Smooth muscle cell (in vitro differentiated cells): ENCODE results near the gene SULT6B1. TPM values are rescaled to one million over a fixed set of nuclear protein-coding genes. Genes with fewer than 3 reads are reported as not detected.

ENCODE experiments used
- DNase-seq: peaks from one replicate; lab custom pipeline; 2025; ENCODE audit not compliant: unreplicated experiment; lab: John Stamatoyannopoulos, UW
- H2AFZ ChIP-seq: fragments of 200-600 bp; sonication (generic); 2 replicates; pipeline ENCODE4 v1.6.0; 2016; ENCODE audit warnings: antibody characterized with exemption, low read depth, mild to moderate bottlenecking
- H3F3A ChIP-seq: fragments of 200-600 bp; sonication (generic); 2 replicates; pipeline ENCODE4 v1.6.0; 2017; ENCODE audit warnings: antibody characterized with exemption, low read depth
- H3K27ac ChIP-seq: fragments of 200-600 bp; sonication (generic); 2 replicates; pipeline ENCODE4 v1.5.1; 2016; ENCODE audit warnings: low read depth, mild to moderate bottlenecking
- H3K27me3 ChIP-seq: fragments of 200-600 bp; sonication (generic); 2 replicates; pipeline ENCODE4 v1.6.1; 2016; ENCODE audit warnings: low read depth, mild to moderate bottlenecking
- H3K36me3 ChIP-seq: fragments of 200-600 bp; sonication (generic); 2 replicates; pipeline ENCODE4 v1.5.1; 2016; ENCODE audit warnings: low read depth
- H3K4me1 ChIP-seq: fragments of 200-600 bp; sonication (generic); 2 replicates; pipeline ENCODE4 v1.5.1; 2016; ENCODE audit warnings: low read depth
- H3K4me2 ChIP-seq: fragments of 200-600 bp; sonication (generic); 2 replicates; pipeline ENCODE4 v1.6.0; 2016; ENCODE audit warnings: mild to moderate bottlenecking
- H3K4me3 ChIP-seq: fragments of 200-600 bp; sonication (generic); 2 replicates; pipeline ENCODE4 v1.5.1; 2016; ENCODE audit warnings: mild to moderate bottlenecking
- H3K79me2 ChIP-seq: fragments of 200-600 bp; sonication (generic); 2 replicates; pipeline ENCODE4 v1.6.0; 2016; ENCODE audit warnings: low read depth, mild to moderate bottlenecking
- H3K9ac ChIP-seq: fragments of 200-600 bp; sonication (generic); 2 replicates; pipeline ENCODE4 v1.6.0; 2016; ENCODE audit warnings: low read depth
- H3K9me3 ChIP-seq: fragments of 200-600 bp; sonication (generic); replicated peaks from 2 replicates; pipeline ENCODE4 v1.5.1; 2016; ENCODE audit warnings: low read depth
- H4K20me1 ChIP-seq: fragments of 200-600 bp; sonication (generic); 2 replicates; pipeline ENCODE4 v1.6.0; 2016; ENCODE audit warnings: low read depth
- WGBS: methylation state at CpG from one replicate; pipeline ENCODE4 v1.1.7; 2016; ENCODE audit warnings: low lambda C conversion rate; 5-methylcytosine and 5-hydroxymethylcytosine counted together
- polyA plus RNA-seq: library from polyadenylated mRNA; unstranded; fragments of >200 nt; fragmentation: Nextera tagmentation; extraction: Ambion mirVana; gene quantifications from 2 replicates; pipeline ENCODE4 v1.2.1, GENCODE V29; 2016
- total RNA-seq: library from RNA; depleted of rRNA; stranded (reverse); fragments of >200 nt; gene quantifications from 2 replicates; pipeline ENCODE4 v1.2.3, GENCODE V29; 2014
- TF ChIP-seq, protein P1 (sequence below): fragments of 200-600 bp; sonication (generic); IDR thresholded peaks from 2 replicates; pipeline ENCODE4 v1.5.1; 2017; ENCODE audit warnings: borderline replicate concordance, mild to moderate bottlenecking, antibody characterized with exemption; ENCODE audit not compliant: insufficient read depth, poor library complexity, severe bottlenecking

SULT6B1 gene
- total and polyA plus RNA-seq, 2 experiments from 2014 or later: not detected

- Histone ChIP-seq H3K36me3 (no peaks in the 10 kb centered on the region), H3K9ac (no peak overlapping the region), H3K79me2 (no peaks in the 10 kb centered on the region), H3F3A (no peaks in the 10 kb centered on the region), H3K4me1 (peaks cover 5% of the 10 kb centered on the region), H3K27ac (peak overlapping the region; percentile 13), H3K4me2 (peak overlapping the region; percentile 62), H3K9me3 (no peaks in the 10 kb centered on the region), H2AFZ (peak overlapping the region; percentile 9), H4K20me1 (no peaks in the 10 kb centered on the region), H3K4me3 (no peak overlapping the region), H3K27me3 (no peaks in the 10 kb centered on the region)
- TF ChIP-seq, protein P1, sequence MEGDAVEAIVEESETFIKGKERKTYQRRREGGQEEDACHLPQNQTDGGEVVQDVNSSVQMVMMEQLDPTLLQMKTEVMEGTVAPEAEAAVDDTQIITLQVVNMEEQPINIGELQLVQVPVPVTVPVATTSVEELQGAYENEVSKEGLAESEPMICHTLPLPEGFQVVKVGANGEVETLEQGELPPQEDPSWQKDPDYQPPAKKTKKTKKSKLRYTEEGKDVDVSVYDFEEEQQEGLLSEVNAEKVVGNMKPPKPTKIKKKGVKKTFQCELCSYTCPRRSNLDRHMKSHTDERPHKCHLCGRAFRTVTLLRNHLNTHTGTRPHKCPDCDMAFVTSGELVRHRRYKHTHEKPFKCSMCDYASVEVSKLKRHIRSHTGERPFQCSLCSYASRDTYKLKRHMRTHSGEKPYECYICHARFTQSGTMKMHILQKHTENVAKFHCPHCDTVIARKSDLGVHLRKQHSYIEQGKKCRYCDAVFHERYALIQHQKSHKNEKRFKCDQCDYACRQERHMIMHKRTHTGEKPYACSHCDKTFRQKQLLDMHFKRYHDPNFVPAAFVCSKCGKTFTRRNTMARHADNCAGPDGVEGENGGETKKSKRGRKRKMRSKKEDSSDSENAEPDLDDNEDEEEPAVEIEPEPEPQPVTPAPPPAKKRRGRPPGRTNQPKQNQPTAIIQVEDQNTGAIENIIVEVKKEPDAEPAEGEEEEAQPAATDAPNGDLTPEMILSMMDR: no peak
- DNase-seq: no peak
- 24% methylated on average over 17 of the region's 17 CpGs for WGBS
These were observed 6.5 kb downstream of the SULT6B1 start for GRCh38 chr2:37181726-37182684.

- no peak overlapping the region for H3K9ac ChIP-seq
- H3K79me2 ChIP-seq: no peaks in the 10 kb centered on the region
- H3K9me3 ChIP-seq: no peaks in the 10 kb centered on the region
- H3K4me2 ChIP-seq: no peak overlapping the region
- TF ChIP-seq, protein P1: no peak
- H3K27ac ChIP-seq: peak overlapping the region; percentile 11
- peaks cover 5% of the 10 kb centered on the region for H3K4me1 ChIP-seq
- no peaks in the 10 kb centered on the region for H3K36me3 ChIP-seq
- no peak for DNase-seq
- H3K4me3 ChIP-seq: no peak overlapping the region
- H2AFZ ChIP-seq: no peak overlapping the region
- no peaks in the 10 kb centered on the region for H4K20me1 ChIP-seq
- no peaks in the 10 kb centered on the region for H3K27me3 ChIP-seq
- H3F3A ChIP-seq: no peaks in the 10 kb centered on the region
- 95% methylated on average over 5 of the region's 5 CpGs for WGBS
These were observed 7.8 kb downstream of the SULT6B1 start for GRCh38 chr2:37180640-37181039.

DNA sequence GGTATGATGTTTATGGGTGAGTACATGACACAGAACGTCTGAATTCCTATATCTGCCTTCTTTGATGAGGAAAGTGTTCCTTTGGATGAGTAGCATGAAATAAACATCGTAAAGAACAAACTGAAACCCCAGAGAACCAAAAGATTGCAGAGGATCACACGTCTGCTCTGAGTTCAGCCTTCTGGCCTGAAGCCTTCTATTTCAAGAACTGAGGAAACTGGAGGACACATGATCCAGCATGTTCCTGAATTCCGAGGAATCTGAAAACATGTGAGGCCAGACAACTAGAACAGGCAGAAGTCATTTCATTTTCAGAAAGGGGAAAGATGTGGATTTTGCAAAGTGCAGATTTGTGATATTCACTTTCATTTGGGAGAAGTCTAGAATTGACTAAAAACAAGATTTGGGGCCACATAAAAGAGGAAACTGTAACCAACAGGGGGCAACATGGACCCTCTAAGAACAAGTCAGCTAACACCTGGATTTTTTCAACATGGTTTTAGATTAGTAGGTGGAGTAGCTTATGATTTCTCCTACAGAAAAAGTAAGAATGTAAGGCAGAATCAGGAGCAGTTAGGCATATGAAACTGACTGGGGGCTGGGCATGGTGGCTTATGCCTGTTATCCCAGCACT lies 8.3 kb downstream of the SULT6B1 start:
- peak overlapping the region; percentile 49 for H2AFZ ChIP-seq
- 33% methylated on average over 4 of the region's 4 CpGs for WGBS
- TF ChIP-seq, protein P1: no peak
- no peaks in the 10 kb centered on the region for H3K9me3 ChIP-seq
- H3F3A ChIP-seq: no peaks in the 10 kb centered on the region
- no peaks in the 10 kb centered on the region for H4K20me1 ChIP-seq
- H3K4me1 ChIP-seq: peaks cover 5% of the 10 kb centered on the region
- DNase-seq: no peak
- H3K79me2 ChIP-seq: no peaks in the 10 kb centered on the region
- peak overlapping the region; percentile 11 for H3K27ac ChIP-seq
- H3K36me3 ChIP-seq: no peaks in the 10 kb centered on the region
- H3K4me3 ChIP-seq: no peak overlapping the region
- peak overlapping the region; percentile 30 for H3K4me2 ChIP-seq
- H3K9ac ChIP-seq: no peak overlapping the region
- no peaks in the 10 kb centered on the region for H3K27me3 ChIP-seq
